ENCODE results near the gene COL9A3.
A peak's percentile ranks its signal among the peaks of the same experiment; 100 is the strongest.

The COL9A3 gene

DNA sequence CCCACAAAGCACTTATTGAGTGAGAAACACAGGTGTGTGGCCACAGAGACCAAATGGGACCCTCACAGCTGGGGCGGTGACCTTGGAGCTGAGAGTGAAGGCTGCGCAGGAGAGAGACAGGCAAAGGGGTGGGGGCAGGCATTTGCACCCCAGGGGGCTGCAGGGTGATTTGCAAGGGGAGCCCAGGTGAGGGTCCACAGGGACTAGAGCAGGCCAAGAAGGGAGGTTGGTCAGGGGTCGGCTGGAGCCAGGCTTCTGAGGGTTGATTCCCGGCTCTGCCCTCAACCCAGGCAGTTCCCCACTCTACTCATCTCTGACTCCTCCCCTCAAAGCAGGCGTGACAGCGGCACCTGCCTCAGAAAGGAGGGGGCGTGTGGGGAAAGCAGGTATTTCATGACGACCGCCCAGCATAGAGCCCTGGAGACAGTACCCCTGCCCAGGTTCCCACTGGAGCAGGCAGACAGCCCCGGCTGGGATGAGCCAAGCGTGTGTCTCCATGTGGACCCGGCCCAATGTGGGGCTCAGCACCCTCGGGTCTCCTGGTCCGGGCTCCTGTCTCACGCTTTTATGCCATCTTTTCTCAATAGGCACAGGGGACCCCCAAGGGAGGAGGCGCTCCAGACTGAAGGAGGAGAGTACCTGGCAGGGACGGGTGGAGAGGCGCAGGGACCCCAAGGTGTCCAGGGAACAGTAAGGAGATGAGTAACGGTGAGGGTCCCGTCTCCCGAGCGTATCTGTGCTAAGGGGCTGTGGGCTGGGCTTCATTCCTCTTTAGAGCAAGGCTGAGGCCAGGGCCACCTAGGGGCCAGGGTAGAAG, 23.7 kb upstream of the COL9A3 start:
- no peak for TF ChIP-seq YY1 (IDR thresholded peaks at IDR 0.05; ENCODE audit: low read depth)
- TF ChIP-seq CEBPB (IDR thresholded peaks at IDR 0.05), result no peak
- TF ChIP-seq CREB1 (IDR thresholded peaks at IDR 0.05; ENCODE audit: low read depth), result no peak
- TF ChIP-seq TAF1 (IDR thresholded peaks at IDR 0.05; ENCODE audit: low read depth), result no peak
- no peak for TF ChIP-seq TEAD4 (IDR thresholded peaks at IDR 0.05)
- no peak for TF ChIP-seq EP300 (IDR thresholded peaks at IDR 0.05; ENCODE audit: borderline replicate concordance)
- no peak for TF ChIP-seq NFIC (IDR thresholded peaks at IDR 0.05)
- TF ChIP-seq TCF12 (IDR thresholded peaks at IDR 0.05; ENCODE audit: low read depth), result no peak
- TF ChIP-seq USF1 (IDR thresholded peaks at IDR 0.05), result no peak
- TF ChIP-seq FOXM1 (IDR thresholded peaks at IDR 0.05; ENCODE audit: borderline replicate concordance, low read depth), result no peak
- TF ChIP-seq RAD21 (IDR thresholded peaks at IDR 0.05; ENCODE audit: low read depth), result no peak
- no peak for TF ChIP-seq EGR1 (IDR thresholded peaks at IDR 0.05)
- TF ChIP-seq, protein P1, sequence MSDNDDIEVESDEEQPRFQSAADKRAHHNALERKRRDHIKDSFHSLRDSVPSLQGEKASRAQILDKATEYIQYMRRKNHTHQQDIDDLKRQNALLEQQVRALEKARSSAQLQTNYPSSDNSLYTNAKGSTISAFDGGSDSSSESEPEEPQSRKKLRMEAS (IDR thresholded peaks at IDR 0.05), result no peak
- no peak for TF ChIP-seq ZBTB7A (IDR thresholded peaks at IDR 0.05; ENCODE audit: low read depth)
- TF ChIP-seq REST (IDR thresholded peaks at IDR 0.05; ENCODE audit: low read depth), result no peak

DNA sequence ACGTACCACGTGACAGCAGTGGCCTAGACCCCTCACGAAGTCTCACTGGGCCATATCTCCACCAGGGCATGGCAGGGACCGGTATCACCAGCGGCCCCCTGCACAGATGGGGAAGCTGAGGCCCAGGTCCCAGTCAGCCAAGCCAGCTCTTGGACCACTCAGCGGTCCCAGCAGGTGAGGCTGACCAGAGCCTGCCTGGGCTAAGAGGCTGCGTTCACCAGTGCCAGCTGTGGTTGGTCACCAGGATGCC, 23.2 kb upstream of the COL9A3 start:
- TF ChIP-seq FOXM1 (IDR thresholded peaks at IDR 0.05; ENCODE audit: borderline replicate concordance, low read depth) (no peak), TCF12 (IDR thresholded peaks at IDR 0.05; ENCODE audit: low read depth) (0 out of 2 replicates have a peak, but pooled peaks have one; percentile 78), USF1 (IDR thresholded peaks at IDR 0.05) (peak; percentile 77), CREB1 (IDR thresholded peaks at IDR 0.05; ENCODE audit: low read depth) (no peak), RAD21 (IDR thresholded peaks at IDR 0.05; ENCODE audit: low read depth) (no peak), TAF1 (IDR thresholded peaks at IDR 0.05; ENCODE audit: low read depth) (no peak), REST (IDR thresholded peaks at IDR 0.05; ENCODE audit: low read depth) (no peak), EGR1 (IDR thresholded peaks at IDR 0.05) (no peak), YY1 (IDR thresholded peaks at IDR 0.05; ENCODE audit: low read depth) (no peak)

- TF ChIP-seq, protein P1 (IDR thresholded peaks at IDR 0.05), result peak; percentile 78
- TF ChIP-seq YY1 (IDR thresholded peaks at IDR 0.05; ENCODE audit: low read depth) (no peak), USF1 (IDR thresholded peaks at IDR 0.05) (no peak), TEAD4 (IDR thresholded peaks at IDR 0.05) (0 out of 2 replicates have a peak, but pooled peaks have one; percentile 11), ZBTB7A (IDR thresholded peaks at IDR 0.05; ENCODE audit: low read depth) (no peak), CREB1 (IDR thresholded peaks at IDR 0.05; ENCODE audit: low read depth) (no peak), TAF1 (IDR thresholded peaks at IDR 0.05; ENCODE audit: low read depth) (no peak), EGR1 (IDR thresholded peaks at IDR 0.05) (0 out of 2 replicates have a peak, but pooled peaks have one; percentile 30), RAD21 (IDR thresholded peaks at IDR 0.05; ENCODE audit: low read depth) (0 out of 2 replicates have a peak, but pooled peaks have one; percentile 7), TCF12 (IDR thresholded peaks at IDR 0.05; ENCODE audit: low read depth) (no peak; the same call in 1 of the 2 replicates), REST (IDR thresholded peaks at IDR 0.05; ENCODE audit: low read depth) (no peak), CEBPB (IDR thresholded peaks at IDR 0.05) (no peak), EP300 (IDR thresholded peaks at IDR 0.05; ENCODE audit: borderline replicate concordance) (peak; percentile 46; the same call in 1 of the 2 replicates), NFIC (IDR thresholded peaks at IDR 0.05) (peak; percentile 95), FOXM1 (IDR thresholded peaks at IDR 0.05; ENCODE audit: borderline replicate concordance, low read depth) (no peak)
Measured at GRCh38 chr20:62794007-62794724, 22.7 kb upstream of the COL9A3 start.
